ENCODE measurements around the gene PAPSS2.

DNA sequence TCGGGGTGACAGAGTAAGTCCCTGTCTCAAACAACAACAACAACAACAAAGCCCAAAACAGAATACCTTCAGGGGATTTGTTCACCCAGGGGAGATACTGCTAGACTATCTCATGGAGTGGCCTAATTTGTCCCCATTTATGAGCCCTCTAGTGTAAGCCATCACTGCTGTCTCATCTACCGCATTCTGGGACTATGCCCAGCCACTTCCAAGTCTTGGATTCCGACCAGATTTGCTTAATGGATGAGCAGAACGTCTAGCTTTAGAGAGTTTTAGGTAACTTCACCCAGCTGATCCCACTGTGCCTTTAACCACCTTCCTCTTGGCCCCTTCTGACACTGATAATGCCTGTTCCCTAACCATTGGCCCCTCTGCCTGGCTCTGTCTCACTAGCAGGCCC, 47.1 kb downstream of the PAPSS2 start:
- TF ChIP-seq, protein P1, sequence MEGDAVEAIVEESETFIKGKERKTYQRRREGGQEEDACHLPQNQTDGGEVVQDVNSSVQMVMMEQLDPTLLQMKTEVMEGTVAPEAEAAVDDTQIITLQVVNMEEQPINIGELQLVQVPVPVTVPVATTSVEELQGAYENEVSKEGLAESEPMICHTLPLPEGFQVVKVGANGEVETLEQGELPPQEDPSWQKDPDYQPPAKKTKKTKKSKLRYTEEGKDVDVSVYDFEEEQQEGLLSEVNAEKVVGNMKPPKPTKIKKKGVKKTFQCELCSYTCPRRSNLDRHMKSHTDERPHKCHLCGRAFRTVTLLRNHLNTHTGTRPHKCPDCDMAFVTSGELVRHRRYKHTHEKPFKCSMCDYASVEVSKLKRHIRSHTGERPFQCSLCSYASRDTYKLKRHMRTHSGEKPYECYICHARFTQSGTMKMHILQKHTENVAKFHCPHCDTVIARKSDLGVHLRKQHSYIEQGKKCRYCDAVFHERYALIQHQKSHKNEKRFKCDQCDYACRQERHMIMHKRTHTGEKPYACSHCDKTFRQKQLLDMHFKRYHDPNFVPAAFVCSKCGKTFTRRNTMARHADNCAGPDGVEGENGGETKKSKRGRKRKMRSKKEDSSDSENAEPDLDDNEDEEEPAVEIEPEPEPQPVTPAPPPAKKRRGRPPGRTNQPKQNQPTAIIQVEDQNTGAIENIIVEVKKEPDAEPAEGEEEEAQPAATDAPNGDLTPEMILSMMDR (IDR thresholded peaks at IDR 0.05), result no peak
- no peak for TF ChIP-seq EP300 (IDR thresholded peaks at IDR 0.05)

Data from ovary (tissue), 3 donors.